HG03575 (cell line): Measurements from ENCODE around the gene RFX7.
"Not testable (repeated sequence)": the region's sequence is repeated elsewhere in the genome, so short reads cannot be mapped to it uniquely, and the experiment has no call there.

Experiments used
- ATAC-seq: cut with Tn5 transposase; IDR thresholded peaks from one replicate; pipeline ENCODE4 v1.9.1; 2021; ENCODE audit not compliant: unreplicated experiment, insufficient number of reproducible peaks, low FRiP score; ENCODE audit errors: extremely low read depth

The RFX7 gene

GRCh38 chr15:56211960-56212550 is 31.6 kb downstream of the RFX7 start:
- ATAC-seq, result no peak

GRCh38 chr15:56211064-56211463 is 32.6 kb downstream of the RFX7 start:
- no peak for ATAC-seq

- no peak for ATAC-seq
Measured at GRCh38 chr15:56208641-56209155, 35.0 kb downstream of the RFX7 start.

GRCh38 chr15:56208185-56208584 is 35.5 kb downstream of the RFX7 start:
- ATAC-seq, result no peak

- no peak for ATAC-seq
Measured at GRCh38 chr15:56207711-56208110, 36.0 kb downstream of the RFX7 start.

GRCh38 chr15:56207092-56207491 is 36.6 kb downstream of the RFX7 start:
- no peak for ATAC-seq

- no peak for ATAC-seq
Measured at GRCh38 chr15:56205061-56205876, 38.4 kb downstream of the RFX7 start.

- ATAC-seq, result not testable (repeated sequence)
Measured at GRCh38 chr15:56203312-56203922, 40.3 kb downstream of the RFX7 start.

- no peak for ATAC-seq
Measured at GRCh38 chr15:56202701-56203100, 41.0 kb downstream of the RFX7 start.

- ATAC-seq, result peak; percentile 40
Measured at GRCh38 chr15:56199038-56199437, 44.6 kb downstream of the RFX7 start.

GRCh38 chr15:56194035-56194434 is 49.6 kb downstream of the RFX7 start:
- ATAC-seq, result no peak

GRCh38 chr15:56192659-56193442 is 50.8 kb downstream of the RFX7 start:
- ATAC-seq, result no peak

- ATAC-seq, result no peak
Measured at GRCh38 chr15:56187665-56188064, 56.0 kb downstream of the RFX7 start.

GRCh38 chr15:56185980-56186379 is 57.7 kb downstream of the RFX7 start:
- ATAC-seq, result no peak

GRCh38 chr15:56184516-56184915 is 59.2 kb downstream of the RFX7 start:
- no peak for ATAC-seq

- ATAC-seq, result no peak
Measured at GRCh38 chr15:56180851-56181250, 62.8 kb downstream of the RFX7 start.

- no peak for ATAC-seq
Measured at GRCh38 chr15:56176996-56177395, 66.7 kb downstream of the RFX7 start.

GRCh38 chr15:56175788-56176187 is 67.9 kb downstream of the RFX7 start:
- no peak for ATAC-seq

GRCh38 chr15:56174649-56175048 is 69.0 kb downstream of the RFX7 start:
- no peak for ATAC-seq
